B cell (primary cell): ENCODE measurements around the gene PIM3. TPM values are rescaled to one million over a fixed set of nuclear protein-coding genes. Genes with fewer than 3 reads are reported as not detected.

Source experiments
- ATAC-seq: fragments of 200-7000 bp; cut with Tn5 transposase; one replicate; pipeline ENCODE4 v1.10.0; 2021; ENCODE audit warnings: low read depth, mild to moderate bottlenecking, moderate number of reproducible peaks, moderate library complexity
- CTCF ChIA-PET: fragments of 350-600 bp; sonication (Branson Sonifier 250); formaldehyde crosslinking; loops from one replicate; lab custom pipeline; 2021; ENCODE audit warnings: antibody characterized with exemption, inconsistent platforms; lab: Charles Lee
- POLR2A ChIA-PET: fragments of 350-600 bp; sonication (Branson Sonifier 250); formaldehyde crosslinking; loops from one replicate; lab custom pipeline; 2021; ENCODE audit warnings: antibody characterized with exemption; lab: Charles Lee
- DNase-seq: peaks from one replicate; pipeline ENCODE4 v3.0.0; 2013
- H2AFZ ChIP-seq: 2 replicates; pipeline ENCODE4 v1.6.1; 2012; ENCODE audit warnings: mild to moderate bottlenecking, low read depth, low read length; ENCODE audit not compliant: insufficient read depth, poor library complexity, severe bottlenecking
- H3K27ac ChIP-seq, 2 donors: 1 replicate in 1 of 2; 2 replicates in 1 of 2; pipeline ENCODE4 v1.5.1; 2012 to 2013; ENCODE audit warnings: low read length in 2 of 2, mild to moderate bottlenecking in 2 of 2, moderate library complexity in 1 of 2
- H3K27me3 ChIP-seq, 4 experiments: fragments of 200-600 bp in 1 of 4; sonication (generic) in 1 of 4; replicated peaks in 1 of 4; 1 replicate in 2 of 4; 2 replicates in 2 of 4; pipeline versions ENCODE4 v1.6.1 to v1.7.0; 2013 to 2016; ENCODE audit warnings: low read length in 3 of 4, mild to moderate bottlenecking in 2 of 4, mixed read lengths in 1 of 4, moderate library complexity in 1 of 4; ENCODE audit not compliant: insufficient read depth in 4 of 4, control insufficient read depth in 3 of 4; ENCODE audit errors: control extremely low read depth in 1 of 4
- H3K36me3 ChIP-seq, 2 experiments: replicated peaks in 1 of 2; 1 replicate in 1 of 2; 2 replicates in 1 of 2; pipeline versions ENCODE4 v1.6.1 to v1.7.1; 2013; ENCODE audit warnings: low read length in 1 of 2; ENCODE audit not compliant: insufficient read depth in 2 of 2, control insufficient read depth in 1 of 2; ENCODE audit errors: control extremely low read depth in 1 of 2, extremely low read depth in 1 of 2
- H3K4me1 ChIP-seq, 2 donors: fragments of 200-600 bp in 1 of 2; sonication (generic) in 1 of 2; 1 replicate in 1 of 2; 2 replicates in 1 of 2; pipeline versions ENCODE4 v1.5.1 to v1.6.1; 2013 to 2017; ENCODE audit warnings: low read length in 2 of 2; ENCODE audit not compliant: control insufficient read depth in 2 of 2, insufficient read depth in 2 of 2
- H3K4me2 ChIP-seq: replicated peaks from 2 replicates; pipeline ENCODE3; 2012; ENCODE audit warnings: mild to moderate bottlenecking, low read depth, low read length; ENCODE audit not compliant: poor library complexity, severe bottlenecking
- H3K4me3 ChIP-seq, 5 experiments: fragments of 200-600 bp in 1 of 5; sonication (generic) in 1 of 5; 1 replicate in 3 of 5; 2 replicates in 2 of 5; pipeline versions ENCODE4 v1.5.1 to v1.7.0; 2011 to 2016; ENCODE audit warnings: low read length in 4 of 5, mild to moderate bottlenecking in 4 of 5, low read depth in 2 of 5, control low read depth in 1 of 5, moderate library complexity in 1 of 5; ENCODE audit not compliant: insufficient read depth in 1 of 5; ENCODE audit errors: control extremely low read depth in 1 of 5, extremely low read depth in 1 of 5
- H3K79me2 ChIP-seq: fragments of 200-600 bp; sonication (generic); one replicate; pipeline ENCODE4 v1.6.0; 2016; ENCODE audit warnings: low read length; ENCODE audit not compliant: control insufficient read depth, insufficient read depth
- H3K9ac ChIP-seq: fragments of 200-600 bp; sonication (generic); 2 replicates; pipeline ENCODE4 v1.6.1; 2017; ENCODE audit warnings: mild to moderate bottlenecking, low read length, moderate library complexity
- H3K9me3 ChIP-seq, 3 donors: one replicate each; pipeline versions ENCODE4 v1.6.1 to v1.7.1; 2013; ENCODE audit warnings: low read length in 2 of 3; ENCODE audit not compliant: control insufficient read depth in 2 of 3, insufficient read depth in 1 of 3; ENCODE audit errors: control extremely low read depth in 1 of 3
- H4K20me1 ChIP-seq: 2 replicates; pipeline ENCODE4 v1.6.0; 2012; ENCODE audit warnings: mild to moderate bottlenecking, low read length; ENCODE audit not compliant: insufficient read depth, control insufficient read depth, poor library complexity, severe bottlenecking
- H3K27ac Mint-ChIP-seq: one replicate; pipeline ENCODE4 v1.8.0; 2021; ENCODE audit warnings: mixed read lengths
- H3K27me3 Mint-ChIP-seq: one replicate; pipeline ENCODE4 v1.8.0; 2021; ENCODE audit warnings: mixed read lengths
- H3K4me1 Mint-ChIP-seq: one replicate; pipeline ENCODE4 v1.8.0; 2021; ENCODE audit warnings: mixed read lengths
- H3K4me3 Mint-ChIP-seq: one replicate; pipeline ENCODE4 v1.8.0; 2021; ENCODE audit warnings: mixed read lengths
- H3K9me3 Mint-ChIP-seq: one replicate; pipeline ENCODE4 v1.8.0; 2022; ENCODE audit warnings: mixed read lengths; ENCODE audit not compliant: insufficient read depth
- CTCF ChIP-seq: fragments of 200-600 bp; IDR thresholded peaks from one replicate; pipeline ENCODE4 v1.8.0; 2022; ENCODE audit warnings: antibody characterized with exemption, mild to moderate bottlenecking
- EZH2 ChIP-seq: IDR thresholded peaks from 2 replicates; pipeline ENCODE4 v1.6.1; 2012; ENCODE audit warnings: borderline replicate concordance, low read depth, mild to moderate bottlenecking, moderate library complexity, low read length; ENCODE audit not compliant: insufficient read depth, poor library complexity, severe bottlenecking
- WGBS: methylation state at CpG from one replicate; pipeline ENCODE4 v1.1.5; 2013; ENCODE audit warnings: missing lambda C conversion rate; ENCODE audit not compliant: insufficient coverage; 5-methylcytosine and 5-hydroxymethylcytosine counted together
- intact Hi-C: fragments of 100-400 bp; cut with micrococcal nuclease; formaldehyde crosslinking; loops from one replicate; pipeline ENCODE4 v1.10.0; 2022
- polyA plus RNA-seq: library from polyadenylated mRNA; depleted of rRNA; stranded (reverse); fragments of >200 nt; gene quantifications from 2 replicates; pipeline ENCODE4 v1.2.3, GENCODE V29; 2012
- total RNA-seq, 2 donors: library from RNA; stranded (reverse); fragments of 120-200 nt in 1 of 2; gene quantifications; 1 replicate in 1 of 2; 2 replicates in 1 of 2; pipeline versions ENCODE4 v1.2.3 to v1.2.4, GENCODE V29; 2013 to 2022

PIM3 gene
- total and polyA plus RNA-seq, 2 donors (not counting 1 experiment from before 2014, with no cell fraction given), result 74.6 to 128 TPM

- TF ChIP-seq CTCF (no peak), EZH2 (no peak)
- intact Hi-C loops, result no loop called here
- peaks cover 0 to 28% of the 10 kb centered on the region in 2 experiments for H3K36me3 ChIP-seq
- Mint-ChIP-seq H3K27ac (no peak overlapping the region), H3K4me3 (no peak overlapping the region), H3K27me3 (no peaks in the 10 kb centered on the region), H3K9me3 (no peaks in the 10 kb centered on the region), H3K4me1 (peaks cover 15% of the 10 kb centered on the region)
- no peak for DNase-seq
- no peaks in the 10 kb centered on the region for H3K27me3 ChIP-seq
- peaks cover 33% of the 10 kb centered on the region for H4K20me1 ChIP-seq
- no peak overlapping the region for H2AFZ ChIP-seq
- 98% methylated on average over 12 of the region's 12 CpGs for WGBS
- ATAC-seq, result no peak
- H3K4me2 ChIP-seq, result no peak overlapping the region
- H3K27ac ChIP-seq, result no peak overlapping the region
- no peaks in the 10 kb centered on the region for H3K9me3 ChIP-seq
- no peak overlapping the region for H3K9ac ChIP-seq
- ChIA-PET POLR2A (no interaction called here), CTCF (no interaction called here)
- peaks cover 17 to 22% of the 10 kb centered on the region in 2 donors for H3K4me1 ChIP-seq
- H3K79me2 ChIP-seq, result peaks cover 54% of the 10 kb centered on the region
- no peak overlapping the region for H3K4me3 ChIP-seq
Measured at GRCh38 chr22:49915610-49916009, 45.0 kb upstream of the PIM3 start.

- no peak for ATAC-seq
Measured at GRCh38 chr22:49916831-49917230, 43.7 kb upstream of the PIM3 start.

More at GRCh38 chr22:49916831-49917230, 43.7 kb upstream of the PIM3 start:
- Histone ChIP-seq H3K79me2 (peaks cover 52% of the 10 kb centered on the region), H3K9ac (no peak overlapping the region), H2AFZ (no peak overlapping the region), H3K4me2 (peak overlapping the region; percentile 97), H3K36me3 (peaks cover 0 to 25% of the 10 kb centered on the region in 2 experiments), H3K27me3 (no peaks in the 10 kb centered on the region), H3K4me1 (peaks cover 17 to 22% of the 10 kb centered on the region in 2 donors), H3K27ac (no peak overlapping the region), H3K4me3 (no peak overlapping the region), H4K20me1 (peaks cover 33% of the 10 kb centered on the region), H3K9me3 (no peaks in the 10 kb centered on the region)
- no peak for TF ChIP-seq EZH2
- TF ChIP-seq CTCF, result no peak
- no peak for DNase-seq
- H3K27ac Mint-ChIP-seq, result peak overlapping the region; percentile 32
- peak overlapping the region; percentile 86 for H3K4me3 Mint-ChIP-seq
- H3K27me3 Mint-ChIP-seq, result no peaks in the 10 kb centered on the region
- CTCF ChIA-PET, result interaction anchor here (1.1 to 3.2 kb wide), 4 partner anchors 9 to 149 kb away, joined by 3 to 9 read pairs (median 4); no protein-coding TSS in a partner anchor
- H3K9me3 Mint-ChIP-seq, result no peaks in the 10 kb centered on the region
- H3K4me1 Mint-ChIP-seq, result peaks cover 16% of the 10 kb centered on the region
- WGBS, result 92% methylated on average over 10 of the region's 11 CpGs
- POLR2A ChIA-PET, result interaction anchor here (0.5 kb wide), 1 partner anchor 60 kb away, joined by 4 read pairs; no protein-coding TSS in a partner anchor
- intact Hi-C loops, result no loop called here
